A549 treated with GW870086 at 1 μM for 4 hours (cell line): Measurements from ENCODE around the gene ITPKA. TPM values are rescaled to one million over a fixed set of nuclear protein-coding genes. Genes with fewer than 3 reads are reported as not detected.

ENCODE experiments used
- total RNA-seq: library from RNA; stranded (reverse); fragments of 200-300 nt; extraction: Qiagen RNA extraction; gene quantifications from 5 replicates; pipeline ENCODE4 v1.2.3, GENCODE V29; 2022; ENCODE audit warnings: low read depth

Gene ITPKA
- 7.4 to 9.3 TPM (median 9.1 TPM) in 5 replicates for total RNA-seq

GRCh38 chr15:41493205-41493901 is at the start of gene ITPKA:
TSS of gene ITPKA (plus strand) at chr15:41493874. CDS start at chr15:41493928, 54 bp downstream.

GRCh38 chr15:41513506-41514227 is 20.0 kb downstream of the ITPKA start, which contains the start of gene LTK:
TSS of gene LTK (minus strand) at chr15:41513827. CDS start at chr15:41513709, 118 bp downstream.

Other genes starting within 250 kb of the ITPKA start
- 13.3 to 15.9 TPM (median 14.6 TPM) in 5 replicates for gene OIP5, start 161.3 kb upstream of the ITPKA start, total RNA-seq
- 64.5 to 81.6 TPM (median 70.4 TPM) in 5 replicates for gene NUSAP1, start 161.0 kb upstream of the ITPKA start, total RNA-seq
- gene NDUFAF1, start 91.4 kb upstream of the ITPKA start, total RNA-seq = 12.0 to 14.3 TPM (median 13.4 TPM) in 5 replicates
- 17.4 to 23.1 TPM (median 21.3 TPM) in 5 replicates for gene RTF1, start 76.8 kb upstream of the ITPKA start, total RNA-seq
- 0.03 to 0.43 TPM (median 0.10 TPM) in 4 of 5 replicates, not detected in the other for gene LTK, start 20.0 kb downstream of the ITPKA start, total RNA-seq
- gene RPAP1, start 50.4 kb downstream of the ITPKA start, total RNA-seq = 8.8 to 12.8 TPM (median 10.5 TPM) in 5 replicates
- gene TYRO3, start 65.3 kb downstream of the ITPKA start, total RNA-seq = 12.8 to 17.1 TPM (median 15.8 TPM) in 5 replicates
- gene MGA, start 166.5 kb downstream of the ITPKA start, total RNA-seq = 4.9 to 7.6 TPM (median 7.1 TPM) in 5 replicates